Measurements from ENCODE around the gene PPP2R3C. TPM values are rescaled to one million over a fixed set of nuclear protein-coding genes. Genes with fewer than 3 reads are reported as not detected.
A peak's percentile ranks its signal among the peaks of the same experiment; 100 is the strongest.

PPP2R3C gene
- total and polyA plus RNA-seq, 4 donors, result 6.9 to 19.4 (median 12.2) TPM

- peaks cover 2 to 22% (median 7%) of the 10 kb centered on the region in 4 donors for H3K4me1 ChIP-seq (ENCODE audit: control insufficient read depth in 4 of 4, insufficient read depth in 4 of 4, low read length in 3 of 4)
- H3K36me3 ChIP-seq (ENCODE audit: control insufficient read depth in 4 of 4, insufficient read depth in 3 of 4, low read depth in 1 of 4, low read length in 3 of 4), result peaks cover 0 to 8% (median 2%) of the 10 kb centered on the region in 4 donors
- WGBS, result 53% methylated on average over 4 of the region's 4 CpGs
- DNase-seq (ENCODE audit: low spot score), result no peak
- H3K9ac ChIP-seq (ENCODE audit: low read depth in 1 of 2, low read length in 2 of 2), result no peak overlapping the region
- TF ChIP-seq GABPA (IDR thresholded peaks at IDR 0.05 in 1 of 2, conservative IDR thresholded peaks at IDR 0.05 in 1 of 2) (no peak), MAX (IDR thresholded peaks at IDR 0.05) (no peak), HNF4A (conservative IDR thresholded peaks at IDR 0.05) (peak in 1 of 2 donors; percentile 6)
- H3K4me3 ChIP-seq (ENCODE audit: low read depth in 1 of 3, low read length in 3 of 3), result peak overlapping the region in 1 of 3 donors; percentile 80
- no peaks in the 10 kb centered on the region for H3K9me3 ChIP-seq (ENCODE audit: control insufficient read depth in 4 of 4, low read length in 3 of 4)
- no peak overlapping the region for H3K27ac ChIP-seq (ENCODE audit: low read depth in 1 of 2, low read length in 2 of 2)
- no peaks in the 10 kb centered on the region for H3K27me3 ChIP-seq (ENCODE audit: control insufficient read depth in 4 of 4, insufficient read depth in 4 of 4, low read length in 3 of 4)
Measured at GRCh38 chr14:35047976-35048513, 73.7 kb downstream of the PPP2R3C start.

GRCh38 chr14:35046751-35047536 is 74.8 kb downstream of the PPP2R3C start:
- Histone ChIP-seq H3K4me1 (ENCODE audit: control insufficient read depth in 4 of 4, insufficient read depth in 4 of 4, low read length in 3 of 4) (peaks cover 2 to 22% (median 7%) of the 10 kb centered on the region in 4 donors), H3K27me3 (ENCODE audit: control insufficient read depth in 4 of 4, insufficient read depth in 4 of 4, low read length in 3 of 4) (no peaks in the 10 kb centered on the region), H3K4me3 (ENCODE audit: low read depth in 1 of 3, low read length in 3 of 3) (peak overlapping the region; percentile 61 to 92 (median 80)), H3K36me3 (ENCODE audit: control insufficient read depth in 4 of 4, insufficient read depth in 3 of 4, low read depth in 1 of 4, low read length in 3 of 4) (peaks cover 0 to 6% (median 0%) of the 10 kb centered on the region in 4 donors), H3K9ac (ENCODE audit: low read depth in 1 of 2, low read length in 2 of 2) (peak overlapping the region; percentile 48 to 85), H3K9me3 (ENCODE audit: control insufficient read depth in 4 of 4, low read length in 3 of 4) (no peaks in the 10 kb centered on the region), H3K27ac (ENCODE audit: low read depth in 1 of 2, low read length in 2 of 2) (peak overlapping the region; percentile 90 to 96)
- WGBS, result 23% methylated on average over 23 of the region's 23 CpGs
- TF ChIP-seq GABPA (IDR thresholded peaks at IDR 0.05 in 1 of 2, conservative IDR thresholded peaks at IDR 0.05 in 1 of 2) (no peak), REST (IDR thresholded peaks at IDR 0.05) (peak; percentile 86)
- no peak for DNase-seq (ENCODE audit: low spot score)

GRCh38 chr14:35046048-35046750 is 75.6 kb downstream of the PPP2R3C start, which contains the start of gene FAM177A1:
TSS of gene FAM177A1 (plus strand) at chr14:35046272. CDS start at chr14:35046464, 192 bp downstream.
- peaks cover 2 to 22% (median 7%) of the 10 kb centered on the region in 4 donors for H3K4me1 ChIP-seq (ENCODE audit: control insufficient read depth in 4 of 4, insufficient read depth in 4 of 4, low read length in 3 of 4)
- no peaks in the 10 kb centered on the region for H3K27me3 ChIP-seq (ENCODE audit: control insufficient read depth in 4 of 4, insufficient read depth in 4 of 4, low read length in 3 of 4)
- WGBS, result under 1% methylated on average over 77 of the region's 77 CpGs
- TF ChIP-seq NR2F2 (IDR thresholded peaks at IDR 0.05), result no peak
- TF ChIP-seq FOXA1 (IDR thresholded peaks at IDR 0.05), result no peak
- TF ChIP-seq EGR1 (IDR thresholded peaks at IDR 0.05; ENCODE audit: low read depth in 2 of 2), result no peak
- peak; percentile 36 to 48 for TF ChIP-seq JUND (IDR thresholded peaks at IDR 0.05)
- peak; percentile 27 to 37 for TF ChIP-seq HNF4A (conservative IDR thresholded peaks at IDR 0.05)
- no peak for TF ChIP-seq MAX (IDR thresholded peaks at IDR 0.05)
- no peak for TF ChIP-seq HNF4G (IDR thresholded peaks at IDR 0.05)
- peak; percentile 53 to 88 for TF ChIP-seq GABPA (IDR thresholded peaks at IDR 0.05 in 1 of 2, conservative IDR thresholded peaks at IDR 0.05 in 1 of 2)
- TF ChIP-seq TAF1 (conservative IDR thresholded peaks at IDR 0.05), result peak; percentile 38
- peak; percentile 60 for TF ChIP-seq SP1 (IDR thresholded peaks at IDR 0.05)
- peak; percentile 74 to 95 for TF ChIP-seq RXRA (IDR thresholded peaks at IDR 0.05)
- peak; percentile 41 for TF ChIP-seq YY1 (IDR thresholded peaks at IDR 0.05)
- TF ChIP-seq, protein P1, sequence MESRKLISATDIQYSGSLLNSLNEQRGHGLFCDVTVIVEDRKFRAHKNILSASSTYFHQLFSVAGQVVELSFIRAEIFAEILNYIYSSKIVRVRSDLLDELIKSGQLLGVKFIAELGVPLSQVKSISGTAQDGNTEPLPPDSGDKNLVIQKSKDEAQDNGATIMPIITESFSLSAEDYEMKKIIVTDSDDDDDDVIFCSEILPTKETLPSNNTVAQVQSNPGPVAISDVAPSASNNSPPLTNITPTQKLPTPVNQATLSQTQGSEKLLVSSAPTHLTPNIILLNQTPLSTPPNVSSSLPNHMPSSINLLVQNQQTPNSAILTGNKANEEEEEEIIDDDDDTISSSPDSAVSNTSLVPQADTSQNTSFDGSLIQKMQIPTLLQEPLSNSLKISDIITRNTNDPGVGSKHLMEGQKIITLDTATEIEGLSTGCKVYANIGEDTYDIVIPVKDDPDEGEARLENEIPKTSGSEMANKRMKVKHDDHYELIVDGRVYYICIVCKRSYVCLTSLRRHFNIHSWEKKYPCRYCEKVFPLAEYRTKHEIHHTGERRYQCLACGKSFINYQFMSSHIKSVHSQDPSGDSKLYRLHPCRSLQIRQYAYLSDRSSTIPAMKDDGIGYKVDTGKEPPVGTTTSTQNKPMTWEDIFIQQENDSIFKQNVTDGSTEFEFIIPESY (IDR thresholded peaks at IDR 0.05), result no peak
- TF ChIP-seq FOXA2 (IDR thresholded peaks at IDR 0.05), result no peak
- TF ChIP-seq, protein P2, sequence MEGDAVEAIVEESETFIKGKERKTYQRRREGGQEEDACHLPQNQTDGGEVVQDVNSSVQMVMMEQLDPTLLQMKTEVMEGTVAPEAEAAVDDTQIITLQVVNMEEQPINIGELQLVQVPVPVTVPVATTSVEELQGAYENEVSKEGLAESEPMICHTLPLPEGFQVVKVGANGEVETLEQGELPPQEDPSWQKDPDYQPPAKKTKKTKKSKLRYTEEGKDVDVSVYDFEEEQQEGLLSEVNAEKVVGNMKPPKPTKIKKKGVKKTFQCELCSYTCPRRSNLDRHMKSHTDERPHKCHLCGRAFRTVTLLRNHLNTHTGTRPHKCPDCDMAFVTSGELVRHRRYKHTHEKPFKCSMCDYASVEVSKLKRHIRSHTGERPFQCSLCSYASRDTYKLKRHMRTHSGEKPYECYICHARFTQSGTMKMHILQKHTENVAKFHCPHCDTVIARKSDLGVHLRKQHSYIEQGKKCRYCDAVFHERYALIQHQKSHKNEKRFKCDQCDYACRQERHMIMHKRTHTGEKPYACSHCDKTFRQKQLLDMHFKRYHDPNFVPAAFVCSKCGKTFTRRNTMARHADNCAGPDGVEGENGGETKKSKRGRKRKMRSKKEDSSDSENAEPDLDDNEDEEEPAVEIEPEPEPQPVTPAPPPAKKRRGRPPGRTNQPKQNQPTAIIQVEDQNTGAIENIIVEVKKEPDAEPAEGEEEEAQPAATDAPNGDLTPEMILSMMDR (IDR thresholded peaks at IDR 0.05; ENCODE audit: low read depth, low read length, missing input control), result no peak

More at GRCh38 chr14:35046048-35046750, 75.6 kb downstream of the PPP2R3C start, which contains the start of gene FAM177A1:
- peaks cover 0 to 2% (median 0%) of the 10 kb centered on the region in 4 donors for H3K36me3 ChIP-seq (ENCODE audit: control insufficient read depth in 4 of 4, insufficient read depth in 3 of 4, low read depth in 1 of 4, low read length in 3 of 4)
- DNase-seq (ENCODE audit: low spot score), result peak; percentile 99
- H3K4me3 ChIP-seq (ENCODE audit: low read depth in 1 of 3, low read length in 3 of 3), result peak within 1 kb of the TSS; percentile 80 to 92 (median 81)
- peak within 1 kb of the TSS; percentile 91 to 96 for H3K27ac ChIP-seq (ENCODE audit: low read depth in 1 of 2, low read length in 2 of 2)
- peak within 1 kb of the TSS; percentile 91 to 99 for H3K9ac ChIP-seq (ENCODE audit: low read depth in 1 of 2, low read length in 2 of 2)
- H3K9me3 ChIP-seq (ENCODE audit: control insufficient read depth in 4 of 4, low read length in 3 of 4), result no peaks in the 10 kb centered on the region
